ENCODE measurements around the gene TCP11L2. TPM values are rescaled to one million over a fixed set of nuclear protein-coding genes. Genes with fewer than 3 reads are reported as not detected.

The TCP11L2 gene
- total RNA-seq, 2 experiments from 2014 or later: 139 to 144 TPM

DNA sequence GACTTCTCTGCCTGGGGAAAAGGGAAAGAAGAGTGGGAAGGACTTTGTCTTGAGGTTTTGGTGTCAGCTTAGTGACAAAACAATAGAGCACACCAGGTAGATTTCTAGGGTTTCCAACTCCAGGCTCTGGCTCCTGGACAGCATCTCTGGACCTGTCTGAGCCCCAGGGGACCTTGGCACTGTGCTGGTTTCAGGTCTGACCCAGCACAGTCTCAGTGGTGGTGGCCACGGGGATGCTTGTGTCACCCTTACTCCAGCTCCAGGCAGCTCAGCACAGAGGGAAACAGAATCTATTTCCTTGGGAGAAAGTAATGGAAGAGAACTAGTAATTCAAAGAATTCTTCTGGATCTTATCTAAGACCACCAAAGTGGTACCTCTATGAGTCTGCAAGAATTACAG lies 43.6 kb upstream of the TCP11L2 start:
- Mint-ChIP-seq H3K27ac (no peak overlapping the region), H3K27me3 (no peaks in the 10 kb centered on the region), H3K4me3 (no peak overlapping the region), H3K4me1 (ENCODE audit: low read depth) (no peaks in the 10 kb centered on the region), H3K36me3 (ENCODE audit: low read depth) (no peaks in the 10 kb centered on the region), H3K9me3 (no peaks in the 10 kb centered on the region)
- POLR2A ChIA-PET: interaction anchor here (1.3 to 1.5 kb wide), 3 partner anchors 10 to 44 kb away, joined by 3 to 9 read pairs (median 3); partner anchors contain the start of gene CKAP4
- CTCF ChIA-PET: interaction anchor here (1.3 kb wide), 1 partner anchor 32 kb away, joined by 3 read pairs; no protein-coding TSS in a partner anchor
- intact Hi-C loops (cut with DNase I, micrococcal nuclease): no loop called here
- no peak for DNase-seq
- Histone ChIP-seq H3K27ac (ENCODE audit: low read depth in 1 of 2, low read length in 2 of 2) (no peak overlapping the region), H3K36me3 (ENCODE audit: insufficient read depth, low read length) (no peaks in the 10 kb centered on the region), H3K4me3 (ENCODE audit: low read length) (no peak overlapping the region), H3K9me3 (ENCODE audit: control insufficient read depth in 1 of 2, insufficient read depth in 1 of 2, low read length in 2 of 2) (no peaks in the 10 kb centered on the region), H3K27me3 (ENCODE audit: control insufficient read depth in 1 of 2, insufficient read depth in 2 of 2, low read length in 2 of 2) (no peaks in the 10 kb centered on the region), H3K4me1 (ENCODE audit: insufficient read depth, low read length) (no peaks in the 10 kb centered on the region)
- TF ChIP-seq, protein P1, sequence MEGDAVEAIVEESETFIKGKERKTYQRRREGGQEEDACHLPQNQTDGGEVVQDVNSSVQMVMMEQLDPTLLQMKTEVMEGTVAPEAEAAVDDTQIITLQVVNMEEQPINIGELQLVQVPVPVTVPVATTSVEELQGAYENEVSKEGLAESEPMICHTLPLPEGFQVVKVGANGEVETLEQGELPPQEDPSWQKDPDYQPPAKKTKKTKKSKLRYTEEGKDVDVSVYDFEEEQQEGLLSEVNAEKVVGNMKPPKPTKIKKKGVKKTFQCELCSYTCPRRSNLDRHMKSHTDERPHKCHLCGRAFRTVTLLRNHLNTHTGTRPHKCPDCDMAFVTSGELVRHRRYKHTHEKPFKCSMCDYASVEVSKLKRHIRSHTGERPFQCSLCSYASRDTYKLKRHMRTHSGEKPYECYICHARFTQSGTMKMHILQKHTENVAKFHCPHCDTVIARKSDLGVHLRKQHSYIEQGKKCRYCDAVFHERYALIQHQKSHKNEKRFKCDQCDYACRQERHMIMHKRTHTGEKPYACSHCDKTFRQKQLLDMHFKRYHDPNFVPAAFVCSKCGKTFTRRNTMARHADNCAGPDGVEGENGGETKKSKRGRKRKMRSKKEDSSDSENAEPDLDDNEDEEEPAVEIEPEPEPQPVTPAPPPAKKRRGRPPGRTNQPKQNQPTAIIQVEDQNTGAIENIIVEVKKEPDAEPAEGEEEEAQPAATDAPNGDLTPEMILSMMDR (IDR thresholded peaks at IDR 0.05): no peak
- ATAC-seq (ENCODE audit: poor library complexity): no peak

DNA sequence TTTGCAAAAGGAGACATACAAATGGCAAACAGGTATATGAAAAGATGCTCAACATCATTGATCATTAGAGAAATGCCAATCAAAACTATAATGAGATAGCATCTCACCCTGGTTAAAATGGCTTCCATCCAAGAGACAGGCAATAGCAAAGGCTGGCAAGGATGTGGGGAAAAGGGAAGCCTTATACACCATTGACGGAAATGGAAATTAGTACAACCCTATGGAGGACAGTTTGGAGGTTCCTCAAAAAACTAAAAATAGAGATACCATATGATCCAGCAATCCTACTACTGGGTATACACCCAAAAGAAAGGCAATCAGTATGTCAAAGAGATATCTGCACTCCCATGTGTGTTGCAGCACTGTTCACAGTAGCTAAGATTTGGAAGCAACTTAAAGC lies 37.4 kb upstream of the TCP11L2 start:
- Mint-ChIP-seq H3K9me3 (no peaks in the 10 kb centered on the region), H3K4me3 (no peak overlapping the region), H3K4me1 (ENCODE audit: low read depth) (peaks cover 8% of the 10 kb centered on the region), H3K27me3 (no peaks in the 10 kb centered on the region), H3K27ac (no peak overlapping the region), H3K36me3 (ENCODE audit: low read depth) (no peaks in the 10 kb centered on the region)
- Histone ChIP-seq H3K27ac (ENCODE audit: low read depth in 1 of 2, low read length in 2 of 2) (no peak overlapping the region), H3K27me3 (ENCODE audit: control insufficient read depth in 1 of 2, insufficient read depth in 2 of 2, low read length in 2 of 2) (no peaks in the 10 kb centered on the region), H3K4me3 (ENCODE audit: low read length) (no peak overlapping the region), H3K4me1 (ENCODE audit: insufficient read depth, low read length) (peaks cover 11% of the 10 kb centered on the region), H3K36me3 (ENCODE audit: insufficient read depth, low read length) (no peaks in the 10 kb centered on the region), H3K9me3 (ENCODE audit: control insufficient read depth in 1 of 2, insufficient read depth in 1 of 2, low read length in 2 of 2) (no peaks in the 10 kb centered on the region)
- TF ChIP-seq, protein P1 (IDR thresholded peaks at IDR 0.05): no peak
- DNase-seq: no peak
- CTCF ChIA-PET: no interaction called here
- intact Hi-C loops (cut with DNase I, micrococcal nuclease): no loop called here
- no peak for ATAC-seq (ENCODE audit: poor library complexity)
- POLR2A ChIA-PET: interaction anchor here (0.7 to 1.3 kb wide), 2 partner anchors 37 to 49 kb away, joined by 3 to 6 read pairs; no protein-coding TSS in a partner anchor

DNA sequence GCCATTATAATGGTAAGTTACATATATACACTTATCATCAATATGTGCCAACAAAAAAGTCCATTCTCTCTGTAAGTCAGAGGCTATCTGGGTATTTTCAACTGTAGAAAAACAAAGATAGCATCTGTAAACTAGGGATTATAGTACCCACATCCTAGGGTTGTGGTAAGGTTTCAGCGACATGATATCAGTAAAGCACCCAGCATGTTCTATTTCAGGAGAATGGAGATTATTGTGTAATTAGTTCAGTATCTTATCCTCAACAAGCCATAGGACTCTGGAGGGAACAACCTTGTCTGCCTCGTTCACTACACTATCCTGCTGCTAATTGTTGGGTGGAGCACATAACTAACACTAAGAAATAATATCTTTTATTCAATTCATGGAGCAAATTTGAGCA lies 35.0 kb upstream of the TCP11L2 start:
- H3K27me3 Mint-ChIP-seq: no peaks in the 10 kb centered on the region
- POLR2A ChIA-PET: interaction anchor here (1.0 to 1.9 kb wide), 2 partner anchors 34 kb away, joined by 4 to 6 read pairs; no protein-coding TSS in a partner anchor
- TF ChIP-seq, protein P1 (IDR thresholded peaks at IDR 0.05): no peak

More for the DNA sequence above, 35.0 kb upstream of the TCP11L2 start:
- intact Hi-C loops (cut with DNase I, micrococcal nuclease): no loop called here
- H3K4me1 Mint-ChIP-seq (ENCODE audit: low read depth): peaks cover 8% of the 10 kb centered on the region
- DNase-seq (peak in 2 of 14 experiments; percentile 14 to 47), ATAC-seq (ENCODE audit: poor library complexity) (peak; percentile 41)
- H3K36me3 Mint-ChIP-seq (ENCODE audit: low read depth): no peaks in the 10 kb centered on the region
- Histone ChIP-seq H3K4me3 (ENCODE audit: low read length) (no peak overlapping the region), H3K27ac (ENCODE audit: low read depth in 1 of 2, low read length in 2 of 2) (no peak overlapping the region), H3K27me3 (ENCODE audit: control insufficient read depth in 1 of 2, insufficient read depth in 2 of 2, low read length in 2 of 2) (no peaks in the 10 kb centered on the region), H3K9me3 (ENCODE audit: control insufficient read depth in 1 of 2, insufficient read depth in 1 of 2, low read length in 2 of 2) (no peaks in the 10 kb centered on the region), H3K4me1 (ENCODE audit: insufficient read depth, low read length) (peaks cover 11% of the 10 kb centered on the region), H3K36me3 (ENCODE audit: insufficient read depth, low read length) (no peaks in the 10 kb centered on the region)
- H3K9me3 Mint-ChIP-seq: no peaks in the 10 kb centered on the region
- CTCF ChIA-PET: interaction anchor here (0.7 kb wide), 1 partner anchor 12 kb away, joined by 3 read pairs; no protein-coding TSS in a partner anchor
- no peak overlapping the region for H3K27ac Mint-ChIP-seq
- H3K4me3 Mint-ChIP-seq: no peak overlapping the region

Data from CD4-positive, alpha-beta T cell (primary cell).